ENCODE measurements around the gene NEURL4.

NEURL4 gene

GRCh38 chr17:7295230-7296180, 33.6 kb downstream of the NEURL4 start:
- no peak for DNase-seq

- DNase-seq: no peak
Observed at GRCh38 chr17:7294614-7295153, 34.5 kb downstream of the NEURL4 start, which contains the start of gene YBX2. TSS of gene YBX2 (minus strand) at chr17:7294639. CDS start at chr17:7294500, 139 bp downstream.

GRCh38 chr17:7293816-7294613, 35.1 kb downstream of the NEURL4 start:
- no peak for DNase-seq

GRCh38 chr17:7293159-7293558, 36.0 kb downstream of the NEURL4 start:
- no peak for DNase-seq

- DNase-seq: no peak
Observed at GRCh38 chr17:7292729-7293128, 36.4 kb downstream of the NEURL4 start.

GRCh38 chr17:7292194-7292593, 36.9 kb downstream of the NEURL4 start:
- no peak for DNase-seq

GRCh38 chr17:7290685-7291084, 38.5 kb downstream of the NEURL4 start:
- no peak for DNase-seq

- DNase-seq: no peak
Observed at GRCh38 chr17:7290166-7290565, 39.0 kb downstream of the NEURL4 start.

- no peak for DNase-seq
Observed at GRCh38 chr17:7289256-7290032, 39.7 kb downstream of the NEURL4 start.

- no peak for DNase-seq
Observed at GRCh38 chr17:7285679-7286078, 43.5 kb downstream of the NEURL4 start.

- no peak for DNase-seq
Observed at GRCh38 chr17:7284911-7285310, 44.2 kb downstream of the NEURL4 start.

- no peak for DNase-seq
Observed at GRCh38 chr17:7283471-7284216, 45.5 kb downstream of the NEURL4 start.

GRCh38 chr17:7282752-7283321, 46.3 kb downstream of the NEURL4 start:
- DNase-seq: no peak

GRCh38 chr17:7281953-7282751, 47.0 kb downstream of the NEURL4 start:
- no peak for DNase-seq

GRCh38 chr17:7281074-7281952, 47.8 kb downstream of the NEURL4 start, which contains the start of gene SLC2A4:
TSS of gene SLC2A4 (plus strand) at chr17:7281718. CDS start at chr17:7281935, 217 bp downstream.
- DNase-seq: no peak

GRCh38 chr17:7280519-7281073, 48.5 kb downstream of the NEURL4 start:
- peak in 1 of 2 experiments; percentile 28 for DNase-seq

GRCh38 chr17:7279448-7279847, 49.7 kb downstream of the NEURL4 start:
- no peak for DNase-seq

GRCh38 chr17:7266784-7267183, 62.4 kb downstream of the NEURL4 start:
- no peak for DNase-seq
